22Rv1 (cell line): ENCODE measurements around the gene PRRC2C.

Source experiments
- H3K27ac ChIP-seq: fragments of 450-650 bp; 2 replicates; pipeline ENCODE4 v1.5.1; 2017
- ZFX ChIP-seq: fragments of 450-650 bp; IDR thresholded peaks from 2 replicates; pipeline ENCODE4 v1.6.1; 2017; ENCODE audit warnings: antibody characterized with exemption, borderline replicate concordance
- TF ChIP-seq, protein P1 (sequence below): fragments of 450-650 bp; IDR thresholded peaks from 2 replicates; pipeline ENCODE4 v1.5.1; 2017; ENCODE audit warnings: mild to moderate bottlenecking

The PRRC2C gene

DNA sequence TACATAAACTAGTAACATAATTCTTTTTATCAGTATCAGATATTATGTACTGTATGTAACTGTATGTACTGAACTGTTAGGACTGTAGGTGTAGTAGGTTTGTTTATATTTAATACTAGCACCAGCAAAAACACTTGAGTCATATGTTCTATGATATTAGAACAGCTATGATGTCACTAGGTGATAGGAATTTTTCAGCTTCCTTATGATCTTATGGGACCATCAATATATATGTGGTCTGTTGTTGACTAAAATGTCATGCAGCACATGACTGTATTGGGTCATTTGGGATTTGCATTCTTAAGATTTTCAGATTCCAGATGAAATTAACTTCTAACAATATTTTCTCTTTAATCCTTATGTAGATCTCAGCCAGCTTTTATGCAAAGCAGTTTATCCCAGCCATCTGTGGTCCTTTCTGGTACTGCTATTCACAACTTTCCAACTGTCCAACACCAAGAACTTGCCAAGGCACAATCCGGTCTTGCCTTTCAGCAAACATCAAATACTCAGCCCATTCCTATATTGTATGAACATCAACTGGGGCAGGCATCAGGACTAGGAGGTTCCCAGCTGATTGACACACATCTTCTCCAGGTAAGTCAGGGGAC is 98.4 kb downstream of the PRRC2C start:
- TF ChIP-seq, protein P1, sequence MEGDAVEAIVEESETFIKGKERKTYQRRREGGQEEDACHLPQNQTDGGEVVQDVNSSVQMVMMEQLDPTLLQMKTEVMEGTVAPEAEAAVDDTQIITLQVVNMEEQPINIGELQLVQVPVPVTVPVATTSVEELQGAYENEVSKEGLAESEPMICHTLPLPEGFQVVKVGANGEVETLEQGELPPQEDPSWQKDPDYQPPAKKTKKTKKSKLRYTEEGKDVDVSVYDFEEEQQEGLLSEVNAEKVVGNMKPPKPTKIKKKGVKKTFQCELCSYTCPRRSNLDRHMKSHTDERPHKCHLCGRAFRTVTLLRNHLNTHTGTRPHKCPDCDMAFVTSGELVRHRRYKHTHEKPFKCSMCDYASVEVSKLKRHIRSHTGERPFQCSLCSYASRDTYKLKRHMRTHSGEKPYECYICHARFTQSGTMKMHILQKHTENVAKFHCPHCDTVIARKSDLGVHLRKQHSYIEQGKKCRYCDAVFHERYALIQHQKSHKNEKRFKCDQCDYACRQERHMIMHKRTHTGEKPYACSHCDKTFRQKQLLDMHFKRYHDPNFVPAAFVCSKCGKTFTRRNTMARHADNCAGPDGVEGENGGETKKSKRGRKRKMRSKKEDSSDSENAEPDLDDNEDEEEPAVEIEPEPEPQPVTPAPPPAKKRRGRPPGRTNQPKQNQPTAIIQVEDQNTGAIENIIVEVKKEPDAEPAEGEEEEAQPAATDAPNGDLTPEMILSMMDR = no peak
- no peak for TF ChIP-seq ZFX
- H3K27ac ChIP-seq = no peak overlapping the region

DNA sequence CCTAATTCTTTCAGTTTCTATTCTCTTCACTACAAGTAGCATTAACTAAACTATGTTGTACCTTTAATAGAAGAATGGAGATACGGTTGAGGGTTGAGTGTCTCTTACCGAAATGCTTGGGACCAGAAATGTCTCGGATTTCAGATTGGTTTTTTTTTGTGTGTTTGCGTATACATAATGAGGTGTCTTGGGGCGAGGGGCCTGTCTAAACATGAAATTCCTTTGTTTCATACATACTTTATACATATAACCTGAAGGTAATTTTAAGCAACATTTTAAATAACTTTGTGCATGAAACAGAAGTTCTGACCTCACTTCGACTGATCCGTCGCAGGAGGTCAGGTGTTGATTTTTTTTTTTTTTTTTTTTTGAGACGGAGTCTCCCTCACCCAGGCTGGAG is 100.4 kb downstream of the PRRC2C start:
- no peak for TF ChIP-seq ZFX
- TF ChIP-seq, protein P1 = no peak
- no peak overlapping the region for H3K27ac ChIP-seq

DNA sequence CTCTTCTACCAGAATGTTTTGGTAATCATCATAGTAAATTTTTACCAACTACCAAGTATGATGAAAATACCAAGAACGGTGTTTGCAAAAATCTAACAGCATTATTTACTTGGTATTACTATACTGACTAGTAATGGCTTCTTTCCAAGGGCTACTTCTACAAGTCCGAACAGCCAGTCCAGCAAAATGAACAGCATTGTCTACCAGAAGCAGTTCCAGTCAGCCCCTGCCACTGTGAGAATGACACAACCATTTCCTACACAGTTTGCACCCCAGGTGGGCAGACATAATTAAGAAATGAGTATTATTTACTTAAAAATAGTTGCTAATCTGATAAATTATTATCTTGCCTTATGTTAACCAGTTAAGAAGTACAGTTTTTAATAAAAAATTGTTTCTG is 102.9 kb downstream of the PRRC2C start:
- TF ChIP-seq, protein P1 = no peak
- TF ChIP-seq ZFX = no peak
- no peak overlapping the region for H3K27ac ChIP-seq

DNA sequence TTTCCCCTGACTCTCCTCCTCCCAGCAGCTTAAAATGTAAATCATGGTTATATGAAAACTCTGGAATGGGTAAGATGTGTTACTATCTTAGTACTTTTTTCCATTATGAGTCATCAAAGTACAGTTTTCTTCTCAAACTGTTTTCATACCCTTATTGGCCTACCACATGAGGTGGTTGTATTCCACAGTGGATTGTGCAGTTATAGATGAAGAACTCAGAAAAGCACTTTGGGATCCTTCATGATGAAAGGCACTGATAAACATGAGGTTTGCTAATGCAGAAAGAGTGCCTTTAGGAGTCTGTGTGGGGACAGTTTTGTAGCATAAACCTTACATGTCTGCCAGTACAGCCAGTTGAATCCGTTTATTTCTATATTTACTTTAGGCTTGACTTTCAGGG is 104.7 kb downstream of the PRRC2C start:
- no peak for TF ChIP-seq ZFX
- TF ChIP-seq, protein P1 = no peak
- no peak overlapping the region for H3K27ac ChIP-seq

DNA sequence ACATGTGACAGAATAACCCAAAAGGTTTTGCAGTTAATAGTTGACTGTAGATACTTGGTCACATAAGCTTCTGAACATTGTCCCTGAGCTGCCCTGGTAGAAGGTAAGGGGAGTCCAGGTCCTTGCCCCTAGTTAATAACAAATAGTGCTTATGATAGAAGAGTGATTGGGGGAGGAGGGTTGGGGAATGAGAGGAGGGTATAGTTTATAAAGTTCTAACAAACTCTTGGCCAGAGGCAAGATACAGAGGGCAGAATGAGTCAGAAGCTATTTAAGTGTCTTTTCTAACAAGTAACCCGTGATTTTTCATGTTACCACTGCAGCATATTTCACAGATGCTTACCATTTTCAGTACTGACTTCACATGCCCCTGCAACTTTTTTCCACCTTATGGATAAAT is 110.0 kb downstream of the PRRC2C start:
- H3K27ac ChIP-seq = no peak overlapping the region
- no peak for TF ChIP-seq ZFX
- TF ChIP-seq, protein P1 = no peak

DNA sequence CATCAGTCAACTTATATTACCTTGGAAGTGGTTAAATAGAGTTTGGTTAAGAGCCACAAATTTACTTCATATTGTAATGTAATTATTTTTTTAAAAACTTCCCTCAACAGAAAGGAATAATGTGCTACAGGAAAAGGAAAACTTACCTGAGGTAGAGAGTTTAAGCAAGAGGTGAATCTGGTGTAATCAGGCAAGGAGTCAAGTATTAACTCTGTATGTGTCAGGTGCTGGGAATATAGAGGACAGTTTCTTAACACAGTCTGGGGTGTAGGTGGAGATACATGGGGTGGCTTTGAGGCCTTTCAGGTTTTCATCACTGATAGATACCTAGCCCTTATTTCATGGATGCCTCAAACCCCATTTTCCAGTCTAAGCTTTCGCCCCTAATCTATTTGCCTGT is 110.8 kb downstream of the PRRC2C start:
- no peak overlapping the region for H3K27ac ChIP-seq
- no peak for TF ChIP-seq ZFX
- TF ChIP-seq, protein P1 = no peak

DNA sequence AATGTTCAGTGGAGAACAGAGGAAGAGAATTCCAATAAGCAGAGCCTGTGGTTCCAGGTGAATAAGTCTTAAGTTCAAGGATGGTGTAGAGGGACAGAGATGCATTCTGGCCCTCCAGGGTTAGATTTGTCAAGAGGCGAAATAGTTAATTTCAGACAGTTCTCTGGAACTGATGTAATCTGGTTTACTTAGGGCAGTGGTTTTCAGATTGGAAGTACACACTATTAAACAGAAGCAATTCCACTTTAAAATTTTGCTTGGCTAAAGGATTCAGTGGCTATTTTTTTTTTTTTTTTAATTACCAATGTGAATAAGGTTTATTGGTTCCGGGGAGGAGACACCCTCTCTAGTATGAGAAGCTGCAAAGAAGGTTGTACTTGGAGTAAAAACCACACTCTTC is 111.4 kb downstream of the PRRC2C start:
- H3K27ac ChIP-seq = no peak overlapping the region
- TF ChIP-seq, protein P1 = no peak
- TF ChIP-seq ZFX = no peak
